D721Med (cell line): ENCODE data around the gene ANKRD13D.
"Not testable (repeated sequence)": the region's sequence is repeated elsewhere in the genome, so short reads cannot be mapped to it uniquely, and the experiment has no call there.

Experiments
- DNase-seq: peaks from one replicate; pipeline ENCODE4 v3.0.0; 2011; ENCODE audit warnings: low spot score; ENCODE audit not compliant: insufficient read length
- FAIRE-seq: peaks from 2 replicates; lab custom pipeline; 2011; peaks lifted over from hg19 to GRCh38; lab: Jason Lieb, UNC
- TF ChIP-seq, protein P1 (sequence below): IDR thresholded peaks from 2 replicates; pipeline ENCODE4 v1.5.1; 2012; ENCODE audit warnings: mild to moderate bottlenecking, control low read depth; ENCODE audit not compliant: insufficient read depth; ENCODE audit errors: missing control alignments

ANKRD13D gene

DNA sequence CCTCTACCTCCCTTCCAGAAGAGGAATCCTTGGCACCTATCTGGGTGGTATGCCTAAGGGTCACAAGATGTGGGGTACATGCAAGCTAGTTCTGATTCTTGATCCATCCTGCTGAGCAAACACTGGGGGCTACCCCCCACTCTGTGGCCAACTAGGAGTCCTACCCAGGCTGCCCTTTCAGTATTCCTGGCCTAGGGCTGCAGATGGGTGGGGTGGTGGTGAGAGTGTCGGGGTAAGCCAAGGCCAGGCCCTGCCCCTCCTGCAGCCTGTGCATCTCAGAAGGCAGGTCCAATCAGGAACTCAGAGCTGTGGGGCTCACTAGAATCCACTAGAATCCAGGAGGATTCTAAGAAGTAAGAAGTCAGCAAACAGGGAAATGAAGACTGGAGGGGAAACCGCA, 25.1 kb downstream of the ANKRD13D start:
- FAIRE-seq (no peak), DNase-seq (no peak)
- TF ChIP-seq, protein P1, sequence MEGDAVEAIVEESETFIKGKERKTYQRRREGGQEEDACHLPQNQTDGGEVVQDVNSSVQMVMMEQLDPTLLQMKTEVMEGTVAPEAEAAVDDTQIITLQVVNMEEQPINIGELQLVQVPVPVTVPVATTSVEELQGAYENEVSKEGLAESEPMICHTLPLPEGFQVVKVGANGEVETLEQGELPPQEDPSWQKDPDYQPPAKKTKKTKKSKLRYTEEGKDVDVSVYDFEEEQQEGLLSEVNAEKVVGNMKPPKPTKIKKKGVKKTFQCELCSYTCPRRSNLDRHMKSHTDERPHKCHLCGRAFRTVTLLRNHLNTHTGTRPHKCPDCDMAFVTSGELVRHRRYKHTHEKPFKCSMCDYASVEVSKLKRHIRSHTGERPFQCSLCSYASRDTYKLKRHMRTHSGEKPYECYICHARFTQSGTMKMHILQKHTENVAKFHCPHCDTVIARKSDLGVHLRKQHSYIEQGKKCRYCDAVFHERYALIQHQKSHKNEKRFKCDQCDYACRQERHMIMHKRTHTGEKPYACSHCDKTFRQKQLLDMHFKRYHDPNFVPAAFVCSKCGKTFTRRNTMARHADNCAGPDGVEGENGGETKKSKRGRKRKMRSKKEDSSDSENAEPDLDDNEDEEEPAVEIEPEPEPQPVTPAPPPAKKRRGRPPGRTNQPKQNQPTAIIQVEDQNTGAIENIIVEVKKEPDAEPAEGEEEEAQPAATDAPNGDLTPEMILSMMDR, result no peak

- TF ChIP-seq, protein P1, result no peak
- no peak for FAIRE-seq
- DNase-seq, result no peak
Measured at GRCh38 chr11:67315325-67315909, 26.3 kb downstream of the ANKRD13D start.

DNA sequence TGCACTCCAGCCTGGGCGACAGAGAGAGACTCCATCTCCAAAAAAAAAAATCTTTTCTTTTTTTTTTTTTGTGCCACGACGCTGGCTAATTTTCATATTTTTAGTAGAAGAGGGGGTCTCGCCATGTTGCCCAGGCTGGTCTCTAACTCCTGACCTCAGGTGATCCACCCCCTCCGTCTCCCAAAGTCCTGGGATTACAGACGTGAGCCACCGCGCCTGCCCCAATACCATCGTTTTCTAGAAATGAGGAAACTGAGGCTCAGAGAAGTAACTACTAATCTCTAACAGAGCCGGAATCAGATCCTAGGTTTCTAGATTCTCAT, 27.7 kb downstream of the ANKRD13D start:
- FAIRE-seq, result no peak
- no peak for DNase-seq
- TF ChIP-seq, protein P1, result no peak

DNA sequence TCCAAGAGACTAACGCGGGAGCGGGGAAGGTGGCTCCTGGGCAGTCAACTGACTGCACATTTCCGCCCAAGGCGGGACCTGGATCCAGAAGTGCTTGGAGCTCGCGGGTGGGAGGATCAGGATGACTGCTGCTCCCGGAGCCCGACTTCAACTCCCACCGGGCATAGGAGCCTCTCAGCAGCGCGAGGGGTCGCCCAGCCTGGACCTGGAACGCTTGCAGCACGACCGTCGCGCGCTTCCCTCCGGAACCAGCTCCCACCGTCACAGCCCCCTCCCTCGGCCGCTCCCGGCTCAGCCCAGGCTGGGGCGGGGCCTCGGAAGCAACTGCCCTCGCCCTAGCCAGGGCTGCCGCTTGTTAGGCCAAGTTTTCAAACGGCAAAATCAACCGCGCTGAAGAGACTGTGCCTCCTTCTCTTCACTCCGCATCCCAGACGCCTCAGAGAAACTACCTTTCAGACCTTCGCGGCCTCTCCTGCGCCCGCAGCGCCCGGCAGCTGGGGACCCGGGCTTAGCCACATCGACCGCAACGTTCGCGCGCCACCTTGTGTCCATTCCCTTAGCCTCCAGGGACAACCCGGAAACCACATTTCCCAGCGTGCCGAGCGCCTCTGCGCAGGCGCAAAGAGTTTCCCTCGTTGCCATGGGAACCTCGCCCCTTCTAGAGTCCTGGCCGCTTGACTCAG, 28.2 kb downstream of the ANKRD13D start:
- no peak for FAIRE-seq

DNA sequence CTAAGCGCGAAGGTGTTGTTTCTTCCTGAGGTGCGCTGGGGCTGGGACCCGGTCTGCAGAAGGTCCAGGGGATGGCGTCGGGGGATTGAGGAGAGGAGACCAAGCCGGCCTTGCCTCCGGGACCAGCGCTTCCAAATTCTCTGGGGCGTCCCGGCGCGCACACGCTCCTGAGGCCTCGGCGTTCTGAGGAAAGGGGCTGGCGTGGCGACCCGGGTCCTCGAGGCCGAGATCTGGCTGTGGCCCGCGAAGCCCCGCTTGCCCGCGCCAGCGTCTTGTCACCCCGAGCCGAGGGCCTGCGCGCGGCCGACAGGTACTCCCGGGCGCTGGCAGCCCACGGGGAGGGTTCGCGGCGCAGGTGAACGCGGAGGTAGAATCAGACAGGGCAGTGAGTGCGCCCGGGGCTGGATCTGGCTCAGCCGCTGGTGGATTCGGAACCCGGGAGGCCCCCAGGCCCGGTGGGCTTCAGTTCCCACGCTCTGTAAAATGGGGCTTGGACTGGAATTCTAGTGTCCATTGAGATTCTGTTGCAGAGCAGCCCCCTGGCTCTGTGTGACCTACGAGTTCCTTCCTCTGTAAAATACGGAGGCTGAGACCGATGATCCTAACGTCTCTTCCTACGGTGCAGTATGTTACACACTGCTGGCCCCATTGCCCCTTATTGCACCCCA, 28.9 kb downstream of the ANKRD13D start:
- DNase-seq (no peak), FAIRE-seq (no peak)
- TF ChIP-seq, protein P1, result no peak

More for the DNA sequence above, 28.2 kb downstream of the ANKRD13D start:
- peak; percentile 100 for DNase-seq
- TF ChIP-seq, protein P1, result peak; percentile 90

GRCh38 chr11:67318876-67319275, 29.8 kb downstream of the ANKRD13D start:
- not testable (repeated sequence) for DNase-seq, FAIRE-seq

- no peak for DNase-seq
- TF ChIP-seq, protein P1, result no peak
- no peak for FAIRE-seq
Measured at GRCh38 chr11:67320011-67320410, 30.9 kb downstream of the ANKRD13D start.
